Activated CD4-positive, alpha-beta T cell treated with anti-CD3 and anti-CD28 coated beads for 36 hours (primary cell): ENCODE data around the gene CYP2R1. TPM values are rescaled to one million over a fixed set of nuclear protein-coding genes. Genes with fewer than 3 reads are reported as not detected.

Experiments used
- ATAC-seq: fragments of 200-7000 bp; cut with Tn5 transposase; one replicate; pipeline ENCODE4 v1.10.0; 2021; ENCODE audit warnings: mild to moderate bottlenecking, moderate library complexity
- CTCF ChIA-PET: fragments of 350-600 bp; sonication (Branson Sonifier 250); formaldehyde crosslinking; loops from one replicate; lab custom pipeline; 2021; ENCODE audit warnings: antibody characterized with exemption; lab: Charles Lee
- POLR2A ChIA-PET: fragments of 350-600 bp; sonication (Branson Sonifier 250); formaldehyde crosslinking; loops from one replicate; lab custom pipeline; 2021; ENCODE audit warnings: antibody characterized with exemption, inconsistent platforms; lab: Charles Lee
- DNase-seq: peaks from one replicate; pipeline ENCODE4 v3.0.0-alpha.2; 2020
- H3K27ac Mint-ChIP-seq: one replicate; pipeline ENCODE4 v1.8.0; 2021; ENCODE audit warnings: mixed read lengths
- H3K27me3 Mint-ChIP-seq: one replicate; pipeline ENCODE4 v1.8.0; 2021; ENCODE audit warnings: mixed read lengths
- H3K36me3 Mint-ChIP-seq: one replicate; pipeline ENCODE4 v1.8.0; 2021; ENCODE audit warnings: low read depth, mixed read lengths
- H3K4me1 Mint-ChIP-seq: one replicate; pipeline ENCODE4 v1.8.0; 2021; ENCODE audit warnings: mixed read lengths
- H3K4me3 Mint-ChIP-seq: one replicate; pipeline ENCODE4 v1.8.0; 2021; ENCODE audit warnings: mild to moderate bottlenecking, moderate library complexity, mixed read lengths
- H3K9me3 Mint-ChIP-seq: one replicate; pipeline ENCODE4 v1.8.0; 2021; ENCODE audit warnings: low read depth, mixed read lengths
- intact Hi-C, 2 experiments: fragments of 100-400 bp; cut with DNase I in 1 of 2; cut with micrococcal nuclease in 1 of 2; formaldehyde crosslinking; loops; one replicate each; pipeline versions ENCODE4 v1.14.2 to v1.15.1; 2022 to 2024; cut with DNase I, micrococcal nuclease
- total RNA-seq, 2 experiments: library from RNA; stranded (reverse); gene quantifications; one replicate each; pipeline ENCODE4 v1.2.3, GENCODE V29; 2021

Gene CYP2R1
- total RNA-seq, 2 experiments from 2014 or later, result 13.1 to 14.8 TPM

- POLR2A ChIA-PET, result no interaction called here
- CTCF ChIA-PET, result interaction anchor here (2.3 kb wide), 1 partner anchor 46 kb away, joined by 10 read pairs; no protein-coding TSS in a partner anchor
Measured at GRCh38 chr11:14861680-14862079, 30.4 kb downstream of the CYP2R1 start.

GRCh38 chr11:14860511-14860910 is 31.5 kb downstream of the CYP2R1 start:
- DNase-seq (no peak), ATAC-seq (no peak)
- H3K27me3 Mint-ChIP-seq, result no peaks in the 10 kb centered on the region
- H3K27ac Mint-ChIP-seq, result no peak overlapping the region
- POLR2A ChIA-PET, result no interaction called here
- H3K9me3 Mint-ChIP-seq, result peaks cover 14% of the 10 kb centered on the region
- intact Hi-C loops, result no loop called here
- CTCF ChIA-PET, result interaction anchor here (0.9 to 2.3 kb wide), 2 partner anchors 47 to 145 kb away, joined by 3 to 10 read pairs; no protein-coding TSS in a partner anchor
- peaks cover 49% of the 10 kb centered on the region for H3K36me3 Mint-ChIP-seq
- peaks cover 15% of the 10 kb centered on the region for H3K4me1 Mint-ChIP-seq
- no peak overlapping the region for H3K4me3 Mint-ChIP-seq

More at GRCh38 chr11:14861680-14862079, 30.4 kb downstream of the CYP2R1 start:
- peaks cover 10% of the 10 kb centered on the region for H3K9me3 Mint-ChIP-seq
- H3K27ac Mint-ChIP-seq, result no peak overlapping the region
- intact Hi-C loops, result no loop called here
- DNase-seq (no peak), ATAC-seq (no peak)
- H3K4me1 Mint-ChIP-seq, result peaks cover 19% of the 10 kb centered on the region
- no peaks in the 10 kb centered on the region for H3K27me3 Mint-ChIP-seq
- H3K4me3 Mint-ChIP-seq, result no peak overlapping the region
- H3K36me3 Mint-ChIP-seq, result peaks cover 40% of the 10 kb centered on the region

- no peak overlapping the region for H3K27ac Mint-ChIP-seq
- H3K36me3 Mint-ChIP-seq, result peaks cover 42% of the 10 kb centered on the region
- H3K4me3 Mint-ChIP-seq, result no peak overlapping the region
- ATAC-seq (peak; percentile 57), DNase-seq (no peak)
- intact Hi-C loops, result no loop called here
- peaks cover 15% of the 10 kb centered on the region for H3K4me1 Mint-ChIP-seq
- ChIA-PET POLR2A (no interaction called here), CTCF (interaction anchor here (1.0 to 1.9 kb wide), 2 partner anchors 12 to 49 kb away, joined by 5 to 9 read pairs; no protein-coding TSS in a partner anchor)
- H3K9me3 Mint-ChIP-seq, result peaks cover 12% of the 10 kb centered on the region
- H3K27me3 Mint-ChIP-seq, result no peaks in the 10 kb centered on the region
Measured at GRCh38 chr11:14858404-14858803, 33.6 kb downstream of the CYP2R1 start.

GRCh38 chr11:14857621-14858020 is 34.4 kb downstream of the CYP2R1 start:
- Mint-ChIP-seq H3K4me3 (no peak overlapping the region), H3K4me1 (peaks cover 16% of the 10 kb centered on the region), H3K36me3 (peaks cover 35% of the 10 kb centered on the region), H3K27ac (no peak overlapping the region), H3K9me3 (peaks cover 12% of the 10 kb centered on the region), H3K27me3 (no peaks in the 10 kb centered on the region)
- intact Hi-C loops, result no loop called here
- ChIA-PET CTCF (interaction anchor here (1.0 to 1.9 kb wide), 5 partner anchors 9 to 149 kb away, joined by 3 to 9 read pairs (median 4); no protein-coding TSS in a partner anchor), POLR2A (no interaction called here)
- no peak for ATAC-seq
- no peak for DNase-seq

- Mint-ChIP-seq H3K4me1 (peaks cover 22% of the 10 kb centered on the region), H3K4me3 (no peak overlapping the region), H3K27me3 (no peaks in the 10 kb centered on the region), H3K36me3 (peaks cover 32% of the 10 kb centered on the region), H3K27ac (no peak overlapping the region), H3K9me3 (peaks cover 7% of the 10 kb centered on the region)
- DNase-seq (no peak), ATAC-seq (no peak)
- POLR2A ChIA-PET, result interaction anchor here (0.6 kb wide), 1 partner anchor 185 kb away, joined by 4 read pairs; no protein-coding TSS in a partner anchor
- CTCF ChIA-PET, result interaction anchor here (0.7 kb wide), 1 partner anchor 66 kb away, joined by 3 read pairs; no protein-coding TSS in a partner anchor
- intact Hi-C loops, result no loop called here
Measured at GRCh38 chr11:14855890-14856289, 36.1 kb downstream of the CYP2R1 start.

- no peak overlapping the region for H3K27ac Mint-ChIP-seq
- ChIA-PET CTCF (no interaction called here), POLR2A (no interaction called here)
- H3K9me3 Mint-ChIP-seq, result peaks cover 7% of the 10 kb centered on the region
- H3K4me1 Mint-ChIP-seq, result peaks cover 23% of the 10 kb centered on the region
- H3K4me3 Mint-ChIP-seq, result no peak overlapping the region
- H3K36me3 Mint-ChIP-seq, result peaks cover 35% of the 10 kb centered on the region
- ATAC-seq (no peak), DNase-seq (no peak)
- H3K27me3 Mint-ChIP-seq, result no peaks in the 10 kb centered on the region
- intact Hi-C loops, result no loop called here
Measured at GRCh38 chr11:14854057-14854456, 38.0 kb downstream of the CYP2R1 start.

GRCh38 chr11:14852571-14853177 is 39.4 kb downstream of the CYP2R1 start:
- H3K4me1 Mint-ChIP-seq, result peaks cover 20% of the 10 kb centered on the region
- intact Hi-C loops, result no loop called here
- ChIA-PET POLR2A (no interaction called here), CTCF (interaction anchor here (1.3 kb wide), 1 partner anchor 55 kb away, joined by 6 read pairs; no protein-coding TSS in a partner anchor)
- H3K36me3 Mint-ChIP-seq, result peaks cover 36% of the 10 kb centered on the region
- peak; percentile 35 for DNase-seq
- no peaks in the 10 kb centered on the region for H3K27me3 Mint-ChIP-seq
- peak overlapping the region; percentile 63 for H3K27ac Mint-ChIP-seq
- no peak overlapping the region for H3K4me3 Mint-ChIP-seq
- peak; percentile 70 for ATAC-seq
- peaks cover 7% of the 10 kb centered on the region for H3K9me3 Mint-ChIP-seq

- POLR2A ChIA-PET, result no interaction called here
- H3K4me1 Mint-ChIP-seq, result no peaks in the 10 kb centered on the region
- H3K36me3 Mint-ChIP-seq, result peaks cover 46% of the 10 kb centered on the region
- intact Hi-C loops, result no loop called here
- H3K27me3 Mint-ChIP-seq, result no peaks in the 10 kb centered on the region
- no peaks in the 10 kb centered on the region for H3K9me3 Mint-ChIP-seq
- ATAC-seq (no peak), DNase-seq (no peak)
- CTCF ChIA-PET, result interaction anchor here (0.6 to 0.7 kb wide), 2 partner anchors 18 to 1024 kb away, joined by 3 read pairs; no protein-coding TSS in a partner anchor
- no peak overlapping the region for H3K27ac Mint-ChIP-seq
- no peak overlapping the region for H3K4me3 Mint-ChIP-seq
Measured at GRCh38 chr11:14842002-14842401, 50.0 kb downstream of the CYP2R1 start.

GRCh38 chr11:14835496-14836492 is 56.2 kb downstream of the CYP2R1 start:
- Mint-ChIP-seq H3K4me3 (no peak overlapping the region), H3K9me3 (no peaks in the 10 kb centered on the region), H3K27ac (no peak overlapping the region), H3K36me3 (peaks cover 35% of the 10 kb centered on the region), H3K4me1 (no peaks in the 10 kb centered on the region), H3K27me3 (no peaks in the 10 kb centered on the region)
- DNase-seq, result peak; percentile 19
- CTCF ChIA-PET, result interaction anchor here (0.6 to 1.7 kb wide), 5 partner anchors 20 to 1901 kb away, joined by 3 to 4 read pairs (median 3); partner anchors contain the start of gene CYP2R1
- POLR2A ChIA-PET, result no interaction called here
- peak; percentile 80 for ATAC-seq
- intact Hi-C loops, result no loop called here
